SK-N-SH treated with all-trans-retinoic acid at 6 μM for 48 hours (cell line): ENCODE measurements around the gene SMKR1.
"Not testable (repeated sequence)": the region's sequence is repeated elsewhere in the genome, so short reads cannot be mapped to it uniquely, and the experiment has no call there.

Source experiments
- CSRNP3 ChIP-seq: fragments of 250-450 bp; sonication (Bioruptor Pico); IDR thresholded peaks from 2 replicates; pipeline ENCODE4 v1.5.1; 2021; ENCODE audit warnings: mild to moderate bottlenecking, moderate library complexity
- GLIS3 ChIP-seq: fragments of 250-450 bp; sonication (Bioruptor Pico); IDR thresholded peaks from 2 replicates; pipeline ENCODE4 v1.5.0; 2020; ENCODE audit warnings: mild to moderate bottlenecking, moderate library complexity

GRCh38 chr7:129481376-129481775 lies 21.0 kb upstream of the SMKR1 start:
- TF ChIP-seq CSRNP3, GLIS3: not testable (repeated sequence)
